8988T (cell line): Measurements from ENCODE around the gene SYNGAP1.
A peak's percentile ranks its signal among the peaks of the same experiment; 100 is the strongest.

Source experiments
- DNase-seq: peaks from one replicate; pipeline ENCODE4 v3.0.0; 2011

The SYNGAP1 gene

DNA sequence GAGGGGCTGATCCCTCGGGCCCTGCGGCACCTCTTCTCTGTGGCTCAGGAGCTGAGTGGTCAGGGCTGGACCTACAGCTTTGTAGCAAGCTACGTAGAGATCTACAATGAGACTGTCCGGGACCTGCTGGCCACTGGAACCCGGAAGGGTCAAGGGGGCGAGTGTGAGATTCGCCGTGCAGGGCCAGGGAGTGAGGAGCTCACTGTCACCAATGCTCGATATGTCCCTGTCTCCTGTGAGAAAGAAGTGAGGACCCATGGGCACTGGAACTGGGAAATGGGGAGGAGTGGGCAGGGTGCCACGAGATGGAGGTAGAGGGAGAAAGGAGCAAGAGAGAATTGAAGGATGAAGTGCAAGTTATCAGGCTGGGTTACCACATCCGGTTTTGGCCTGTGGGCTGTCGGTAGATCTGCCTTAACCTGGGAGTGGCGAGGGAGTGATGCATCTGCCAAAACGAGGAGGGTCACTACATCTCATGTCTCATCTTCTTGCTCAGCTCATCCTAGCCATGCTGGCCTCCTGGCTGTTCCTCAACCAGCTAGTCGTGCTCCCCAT lies 14.4 kb upstream of the SYNGAP1 start:
- DNase-seq: no peak

DNA sequence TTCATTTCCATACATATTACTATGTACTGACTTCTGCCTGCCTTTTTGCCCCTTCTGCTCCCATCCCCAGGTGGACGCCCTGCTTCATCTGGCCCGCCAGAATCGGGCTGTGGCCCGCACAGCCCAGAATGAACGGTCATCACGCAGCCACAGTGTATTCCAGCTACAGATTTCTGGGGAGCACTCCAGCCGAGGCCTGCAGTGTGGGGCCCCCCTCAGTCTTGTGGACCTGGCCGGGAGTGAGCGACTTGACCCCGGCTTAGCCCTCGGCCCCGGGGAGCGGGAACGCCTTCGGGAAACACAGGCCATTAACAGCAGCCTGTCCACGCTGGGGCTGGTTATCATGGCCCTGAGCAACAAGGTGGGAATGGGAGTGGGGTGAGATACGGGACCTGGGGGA lies 13.7 kb upstream of the SYNGAP1 start:
- DNase-seq: no peak

GRCh38 chr6:33407132-33407718 lies 12.6 kb upstream of the SYNGAP1 start:
- no peak for DNase-seq

- DNase-seq: peak; percentile 97
These were observed 9.7 kb upstream of the SYNGAP1 start for GRCh38 chr6:33410050-33410710.

- DNase-seq: peak; percentile 80
These were observed 8.9 kb upstream of the SYNGAP1 start, which contains the start of gene PHF1 for GRCh38 chr6:33410711-33411631. Gene PHF1, plus strand, starts transcription at chr6:33411014. Its CDS starts 1,250 bp downstream, at chr6:33412264.

GRCh38 chr6:33411632-33412005 lies 8.2 kb upstream of the SYNGAP1 start:
- no peak for DNase-seq

DNA sequence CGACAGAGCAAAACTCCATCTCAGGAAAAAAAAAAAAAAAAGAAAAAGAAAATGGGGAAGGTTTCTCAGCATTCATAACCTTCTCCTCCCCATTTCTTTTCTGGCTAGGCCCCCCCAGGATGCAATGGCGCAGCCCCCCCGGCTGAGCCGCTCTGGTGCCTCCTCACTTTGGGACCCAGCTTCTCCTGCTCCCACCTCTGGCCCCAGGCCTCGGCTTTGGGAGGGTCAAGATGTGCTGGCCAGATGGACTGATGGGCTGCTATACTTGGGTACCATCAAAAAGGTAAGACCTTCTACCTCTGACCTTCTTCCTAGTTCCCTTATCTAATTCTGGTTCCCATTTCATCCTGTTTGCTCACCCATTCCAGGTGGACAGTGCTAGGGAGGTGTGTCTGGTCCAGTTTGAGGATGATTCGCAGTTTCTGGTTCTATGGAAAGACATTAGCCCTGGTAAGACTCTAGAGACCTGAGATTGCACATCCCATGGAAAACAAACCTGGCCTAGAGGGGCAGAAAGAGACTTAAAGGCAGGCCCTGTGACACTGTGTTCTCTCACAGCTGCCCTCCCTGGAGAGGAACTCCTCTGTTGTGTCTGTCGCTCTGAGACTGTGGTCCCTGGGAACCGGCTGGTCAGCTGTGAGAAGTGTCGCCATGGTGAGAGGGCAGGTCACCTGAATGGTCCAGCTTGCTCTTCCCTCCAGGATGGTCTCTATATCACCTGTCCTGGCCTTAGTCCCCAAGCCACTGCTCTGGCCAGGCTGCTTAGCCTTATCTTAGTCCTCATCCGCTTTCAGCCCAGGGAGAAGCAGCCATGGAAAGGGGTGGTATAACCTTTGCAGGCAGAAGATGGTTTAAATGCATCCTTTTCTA lies 7.5 kb upstream of the SYNGAP1 start:
- no peak for DNase-seq

- DNase-seq: no peak
These were observed 6.4 kb upstream of the SYNGAP1 start for GRCh38 chr6:33413241-33414120.

GRCh38 chr6:33414592-33415271 lies 5.1 kb upstream of the SYNGAP1 start:
- DNase-seq: peak; percentile 85

DNA sequence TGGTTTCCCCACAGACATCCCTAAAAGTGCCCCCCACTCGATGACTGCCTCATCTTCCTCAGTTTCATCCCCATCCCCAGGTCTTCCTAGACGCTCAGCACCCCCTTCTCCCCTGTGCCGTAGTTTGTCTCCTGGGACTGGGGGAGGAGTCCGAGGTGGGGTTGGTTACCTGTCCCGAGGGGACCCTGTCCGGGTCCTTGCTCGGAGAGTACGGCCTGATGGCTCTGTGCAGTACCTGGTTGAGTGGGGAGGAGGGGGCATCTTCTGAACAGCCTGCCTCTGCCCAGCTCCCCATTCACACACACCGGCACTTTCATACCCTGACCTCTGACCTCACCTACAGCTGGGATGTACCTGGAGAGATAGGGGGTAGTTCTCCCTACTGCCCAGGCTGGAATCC lies 4.0 kb upstream of the SYNGAP1 start:
- DNase-seq: no peak

DNA sequence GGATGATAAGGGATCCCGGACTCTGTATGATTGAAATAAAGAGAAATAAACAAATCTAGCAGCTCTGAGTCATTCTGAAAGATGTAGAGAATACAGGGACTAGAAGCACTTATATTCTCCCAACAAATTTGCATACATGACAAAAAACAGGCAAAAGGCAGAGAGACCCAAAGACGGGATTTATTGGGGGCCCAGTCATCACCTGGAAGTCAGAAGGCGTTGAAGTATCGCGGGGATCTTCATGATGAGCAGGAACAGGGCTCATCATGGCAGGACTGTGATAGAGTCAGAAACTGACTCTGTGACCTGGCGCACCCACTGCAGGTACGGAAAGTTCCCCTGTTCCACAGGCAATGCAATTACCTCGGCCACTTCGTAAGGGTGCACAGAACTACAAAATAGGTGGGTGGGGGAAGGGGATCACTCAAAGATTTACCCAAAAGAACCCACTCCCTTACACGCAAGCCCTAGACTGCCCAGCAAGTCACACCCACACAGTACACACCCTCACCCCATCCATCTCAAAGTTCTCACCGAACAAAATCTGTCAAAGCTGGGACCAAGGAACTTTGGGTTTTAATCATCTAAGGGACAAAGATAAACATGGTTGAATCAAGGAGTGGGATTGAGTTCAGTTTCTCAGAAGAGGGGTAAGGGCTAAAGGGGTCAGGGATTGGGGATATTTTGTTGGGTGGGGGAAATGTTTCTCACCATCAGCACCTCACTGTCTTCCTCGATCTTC lies 3.3 kb upstream of the SYNGAP1 start:
- DNase-seq: no peak

GRCh38 chr6:33417128-33417902 lies 2.5 kb upstream of the SYNGAP1 start:
- no peak for DNase-seq

DNA sequence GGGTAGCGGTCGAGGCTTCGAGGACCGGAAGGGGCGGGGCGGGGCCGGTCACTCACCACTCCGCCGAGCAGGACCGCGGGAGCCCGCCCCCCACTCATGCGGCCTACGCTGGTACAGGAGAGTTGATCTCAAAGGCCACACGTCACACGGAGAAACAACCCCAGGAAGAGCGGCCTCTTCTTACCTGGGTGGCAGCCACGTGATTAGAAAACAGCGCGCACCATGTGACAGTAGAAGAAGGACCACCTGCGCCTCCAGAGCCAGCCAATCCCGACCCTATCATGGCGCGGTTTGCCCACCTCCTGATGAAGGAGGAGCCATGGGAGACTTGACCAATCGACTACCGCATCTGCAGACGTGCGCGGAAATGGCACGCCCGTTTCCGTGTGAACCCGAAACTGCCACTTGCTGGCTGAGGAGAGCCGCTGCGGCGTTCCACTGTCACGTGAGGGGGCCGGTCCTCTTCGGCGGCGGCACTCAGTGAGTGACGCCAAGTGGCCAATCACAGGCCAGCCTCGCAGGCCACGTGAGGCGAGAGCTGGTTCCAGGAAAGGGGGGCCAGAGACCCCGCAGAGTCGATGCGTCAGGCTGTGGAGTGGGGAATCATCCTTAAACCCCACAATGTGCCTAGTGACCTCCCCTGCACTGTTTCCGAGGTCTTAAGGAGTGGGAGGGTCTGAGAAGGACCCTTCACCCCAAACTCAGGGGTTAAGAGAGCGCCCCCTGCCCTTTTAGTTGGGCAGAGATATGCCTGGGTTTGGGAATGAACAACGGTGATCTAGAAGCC lies 1.8 kb upstream of the SYNGAP1 start, which contains the start of gene CUTA:
Gene CUTA (minus strand): TSS at position 205 of the 787 bp plus-strand sequence. CDS start 107 bp downstream, at position 98.
- DNase-seq: peak; percentile 90

- DNase-seq: no peak
These were observed 1.1 kb upstream of the SYNGAP1 start for GRCh38 chr6:33418690-33419291.

DNA sequence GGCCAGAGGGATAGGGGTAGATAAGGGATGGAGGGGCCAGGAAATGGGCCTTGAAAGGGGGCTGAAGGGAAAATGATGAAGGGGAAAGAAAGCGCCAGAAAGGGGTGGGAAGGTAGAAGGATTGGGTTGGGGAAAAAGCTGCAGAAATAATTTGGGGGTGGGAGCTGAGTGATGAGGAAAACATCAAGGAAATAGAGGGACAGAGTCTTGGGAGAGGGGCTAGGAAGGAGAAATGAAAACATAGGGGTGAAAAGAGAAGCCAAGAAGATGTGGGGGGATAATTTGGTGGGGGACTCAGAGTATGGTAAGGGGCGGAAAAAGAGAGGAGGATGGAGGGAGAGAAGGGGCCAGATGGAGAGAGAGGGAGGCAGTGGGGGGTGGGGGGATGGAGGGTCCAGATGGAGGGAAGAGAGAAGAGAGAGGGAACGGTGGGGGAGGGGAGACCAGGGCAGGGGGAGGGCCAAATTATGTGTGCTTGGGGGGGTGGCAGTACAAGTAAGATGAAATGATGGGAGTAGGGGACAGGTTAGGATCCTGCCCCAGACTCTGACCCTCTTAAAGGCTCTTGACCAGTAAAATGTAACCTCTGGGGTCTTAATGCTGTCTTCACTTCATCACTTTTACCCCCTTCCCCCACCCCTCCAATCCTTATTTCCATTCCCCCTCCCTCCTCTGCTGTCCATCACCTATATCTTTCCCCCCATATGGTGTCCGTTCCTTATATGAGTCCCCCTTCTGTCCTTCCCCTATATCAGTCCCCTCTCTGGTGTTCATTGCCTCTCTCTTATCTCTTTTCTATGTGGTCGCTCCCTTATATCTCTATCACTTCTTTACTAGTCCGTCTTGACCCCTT lies 852 bp downstream of the SYNGAP1 start:
- no peak for DNase-seq

DNA sequence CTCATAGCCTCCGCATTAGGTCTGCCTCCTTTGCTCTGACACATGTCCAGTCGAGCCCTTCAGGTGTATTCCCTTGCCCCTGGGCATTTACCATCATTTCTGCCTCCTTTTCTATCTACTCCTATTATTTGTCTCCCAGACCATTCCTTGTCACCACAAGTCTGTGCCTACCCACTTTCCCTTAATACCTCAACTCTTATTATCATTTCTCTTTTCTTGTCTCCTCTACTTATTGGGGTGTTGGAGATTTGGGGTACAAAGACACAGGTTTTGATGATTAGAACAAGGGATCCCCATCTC lies 1.4 kb downstream of the SYNGAP1 start:
- no peak for DNase-seq

- no peak for DNase-seq
These were observed 3.9 kb downstream of the SYNGAP1 start for GRCh38 chr6:33423777-33424176.
